AG09309 (cell line): ENCODE results near the gene TLK1.
"Not testable (repeated sequence)": the region's sequence is repeated elsewhere in the genome, so short reads cannot be mapped to it uniquely, and the experiment has no call there.

ENCODE experiments used
- DNase-seq: peaks from one replicate; pipeline ENCODE4 v3.0.0-alpha.2; 2010; ENCODE audit warnings: low read depth
- H3K4me3 ChIP-seq: 2 replicates; pipeline ENCODE4 v1.5.1; 2011; ENCODE audit warnings: mild to moderate bottlenecking, low read depth, low read length, moderate library complexity; ENCODE audit not compliant: control insufficient read depth
- CTCF ChIP-seq: IDR thresholded peaks from 2 replicates; pipeline ENCODE4 v1.5.1; 2011; ENCODE audit warnings: mild to moderate bottlenecking, low read depth, low read length, inconsistent platforms; ENCODE audit not compliant: insufficient read depth, control insufficient read depth; ENCODE audit errors: missing control alignments

TLK1 gene

GRCh38 chr2:171081649-171082111 is 79.0 kb downstream of the TLK1 start:
- no peak for TF ChIP-seq CTCF

DNA sequence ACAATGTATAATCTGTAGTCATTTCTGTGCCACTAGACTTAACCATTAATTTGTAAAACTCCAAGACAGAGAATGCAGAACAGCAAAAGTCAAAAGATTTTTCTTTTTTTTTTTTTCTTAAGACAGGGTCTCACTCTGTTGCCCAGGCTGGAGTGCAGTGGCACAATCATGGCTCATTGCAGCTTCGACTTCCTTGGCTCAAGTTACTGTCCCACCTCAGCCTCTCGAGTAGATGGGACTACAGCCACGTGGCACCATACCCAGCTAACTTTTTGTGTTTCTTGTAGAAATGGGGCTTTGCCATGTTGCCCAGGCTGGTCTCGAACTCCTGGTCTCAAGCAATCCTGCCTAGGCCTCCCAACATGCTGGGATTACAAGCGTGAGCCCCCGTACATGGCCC is 80.1 kb downstream of the TLK1 start:
- H3K4me3 ChIP-seq, result no peak overlapping the region
- no peak for TF ChIP-seq CTCF
- no peak for DNase-seq

More at GRCh38 chr2:171081649-171082111, 79.0 kb downstream of the TLK1 start:
- no peak for DNase-seq
- no peak overlapping the region for H3K4me3 ChIP-seq

- H3K4me3 ChIP-seq, DNase-seq: not testable (repeated sequence)
Observed at GRCh38 chr2:171076422-171076821, 84.3 kb downstream of the TLK1 start.

- DNase-seq, result no peak
- no peak overlapping the region for H3K4me3 ChIP-seq
- TF ChIP-seq CTCF, result no peak
Observed at GRCh38 chr2:171072164-171072563, 88.5 kb downstream of the TLK1 start.

GRCh38 chr2:171069286-171069956 is 91.3 kb downstream of the TLK1 start:
- no peak overlapping the region for H3K4me3 ChIP-seq
- DNase-seq, result no peak
- TF ChIP-seq CTCF, result no peak

DNA sequence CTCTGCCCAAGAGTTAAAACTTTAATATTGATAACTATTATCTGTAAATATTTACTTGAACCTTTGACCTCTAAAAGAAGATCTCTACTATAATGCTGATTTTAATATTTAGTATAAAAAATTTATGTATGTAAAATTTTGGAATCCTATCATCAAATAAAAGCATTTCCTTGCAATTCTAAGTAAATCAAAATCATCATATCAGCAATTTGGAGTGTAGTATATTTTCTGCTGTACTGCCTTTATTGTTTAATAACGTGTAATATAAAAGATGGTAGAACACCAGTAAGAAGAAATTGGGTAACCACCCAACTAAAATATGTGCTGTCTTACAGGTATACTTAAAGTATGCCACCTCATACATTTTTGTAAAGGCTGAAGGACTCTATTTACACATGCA is 94.6 kb downstream of the TLK1 start:
- no peak for TF ChIP-seq CTCF
- no peak overlapping the region for H3K4me3 ChIP-seq
- DNase-seq, result no peak

DNA sequence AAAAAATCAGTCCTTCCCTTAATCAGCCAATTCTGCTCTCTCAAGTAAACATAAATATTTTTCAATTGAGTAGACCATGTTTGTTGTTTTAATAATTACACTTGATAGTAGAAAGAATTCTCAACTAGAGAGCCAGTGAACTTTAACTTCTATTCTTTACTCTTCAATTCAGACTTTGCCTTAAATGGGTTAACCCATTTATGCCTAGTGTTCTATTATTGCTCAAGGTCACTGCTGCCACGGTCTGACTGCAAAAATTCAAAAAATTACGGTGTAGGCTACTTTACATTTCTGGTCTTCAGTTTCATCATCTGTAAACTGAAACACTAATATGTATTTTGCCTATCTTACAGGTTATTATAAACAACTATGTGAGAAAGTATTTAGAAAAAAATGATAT is 103.1 kb downstream of the TLK1 start:
- H3K4me3 ChIP-seq, result no peak overlapping the region
- TF ChIP-seq CTCF, result no peak
- no peak for DNase-seq
